GM19452 (cell line): ENCODE data around the gene UBE2O.

Experiments
- ATAC-seq: cut with Tn5 transposase; IDR thresholded peaks from one replicate; pipeline ENCODE4 v1.9.1; 2021; ENCODE audit not compliant: unreplicated experiment

The UBE2O gene

GRCh38 chr17:76442341-76443338 lies 10.3 kb downstream of the UBE2O start:
- ATAC-seq, result no peak

GRCh38 chr17:76441686-76442340 lies 11.1 kb downstream of the UBE2O start:
- ATAC-seq, result no peak

GRCh38 chr17:76440751-76441362 lies 12.1 kb downstream of the UBE2O start:
- ATAC-seq, result no peak

DNA sequence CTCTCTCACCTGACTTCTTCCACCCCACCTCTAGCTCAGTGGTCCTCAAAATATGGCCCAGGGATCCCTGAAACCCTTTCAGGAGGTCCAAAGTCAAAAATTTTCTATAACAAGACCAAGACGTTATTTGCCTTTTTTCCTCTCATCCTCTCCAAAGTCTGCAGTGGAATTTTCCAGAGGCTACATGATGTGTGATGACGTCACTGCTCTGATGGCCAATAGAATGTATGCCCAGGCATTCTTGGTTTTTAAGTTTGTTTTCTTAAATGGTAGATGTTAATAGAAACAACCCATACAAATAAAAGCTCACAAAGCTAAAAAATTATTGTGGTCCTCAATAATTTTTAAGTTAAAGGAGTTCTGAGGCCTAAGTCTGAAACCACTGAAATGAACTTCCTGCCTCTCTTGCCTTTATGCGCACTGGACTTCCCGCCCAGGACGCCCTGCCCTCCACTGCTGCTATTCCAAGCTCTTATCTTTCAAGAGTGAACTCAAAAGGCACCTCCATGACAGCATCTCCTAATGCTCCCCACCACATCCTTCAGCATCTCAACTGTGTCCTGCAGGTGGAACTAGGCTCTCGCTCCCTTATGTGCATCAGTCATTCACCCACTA lies 13.5 kb downstream of the UBE2O start:
- ATAC-seq, result no peak

GRCh38 chr17:76438906-76439305 lies 14.0 kb downstream of the UBE2O start:
- ATAC-seq, result no peak

- ATAC-seq, result no peak
These were observed 15.2 kb downstream of the UBE2O start for GRCh38 chr17:76437467-76438402.

- ATAC-seq, result no peak
These were observed 17.2 kb downstream of the UBE2O start for GRCh38 chr17:76435751-76436150.

GRCh38 chr17:76434870-76435269 lies 18.1 kb downstream of the UBE2O start:
- no peak for ATAC-seq

GRCh38 chr17:76433693-76434092 lies 19.3 kb downstream of the UBE2O start:
- ATAC-seq, result no peak

GRCh38 chr17:76432712-76433336 lies 20.1 kb downstream of the UBE2O start:
- no peak for ATAC-seq

GRCh38 chr17:76432004-76432403 lies 20.9 kb downstream of the UBE2O start:
- ATAC-seq, result no peak

GRCh38 chr17:76431509-76431908 lies 21.4 kb downstream of the UBE2O start:
- no peak for ATAC-seq

GRCh38 chr17:76428511-76428910 lies 24.4 kb downstream of the UBE2O start:
- ATAC-seq, result no peak

GRCh38 chr17:76427501-76428231 lies 25.3 kb downstream of the UBE2O start:
- ATAC-seq, result no peak

DNA sequence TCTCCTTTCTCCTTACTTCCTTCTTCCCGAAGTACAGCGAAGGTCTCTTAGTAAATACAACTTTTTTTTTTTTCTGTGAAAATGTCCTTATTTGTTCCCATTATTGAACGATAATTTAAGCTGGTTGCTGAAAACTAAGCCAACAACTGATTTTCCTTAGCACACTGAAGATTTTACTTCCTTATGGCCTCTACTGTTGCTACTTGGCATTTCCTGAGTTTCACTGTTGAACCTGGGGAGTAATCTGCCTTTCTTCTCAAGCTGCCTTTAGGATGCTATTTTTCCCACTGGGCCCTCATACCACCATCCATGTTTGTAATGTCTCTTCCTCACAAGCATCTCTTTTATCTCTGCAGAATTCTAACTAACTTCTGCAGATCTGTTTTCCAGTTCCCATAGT lies 26.1 kb downstream of the UBE2O start:
- ATAC-seq, result no peak

DNA sequence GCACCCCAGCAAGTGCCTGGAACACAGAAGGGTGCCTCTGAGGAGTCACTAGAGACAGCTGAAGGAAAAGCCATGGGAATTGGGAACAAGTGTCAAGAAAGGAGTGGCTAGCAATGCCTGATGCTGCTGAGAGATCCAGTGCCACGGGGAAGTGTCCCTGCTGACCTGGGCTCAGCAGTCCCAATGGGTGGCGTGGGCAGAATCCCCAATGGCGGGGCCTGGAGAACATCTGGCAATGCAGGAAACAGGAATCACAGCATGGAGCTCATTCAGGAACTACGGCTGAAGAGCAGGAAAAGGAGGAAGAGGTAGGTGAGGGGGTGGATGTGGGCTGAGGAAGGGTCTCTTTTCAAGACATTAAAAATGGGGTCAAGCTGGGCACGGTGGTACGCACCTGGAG lies 30.1 kb downstream of the UBE2O start:
- ATAC-seq, result no peak

DNA sequence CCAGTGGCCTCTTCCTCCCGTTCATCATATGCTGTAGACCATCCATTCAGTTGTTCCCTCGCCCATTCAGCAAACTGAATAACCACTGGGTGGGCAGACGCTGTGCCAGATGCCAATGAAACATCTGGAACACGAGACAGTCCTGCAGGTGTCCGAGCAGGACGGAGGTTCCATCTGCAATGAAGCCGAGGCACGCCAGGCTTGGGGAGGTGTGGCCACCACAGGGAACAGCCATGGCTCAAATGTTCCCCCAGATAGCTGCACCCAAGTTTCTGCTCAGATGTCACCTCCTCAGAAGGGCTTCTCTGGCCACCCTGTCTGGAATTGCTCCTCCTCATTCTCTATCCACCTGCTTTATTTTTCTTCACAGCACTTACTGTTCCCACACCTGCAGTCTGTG lies 30.5 kb downstream of the UBE2O start:
- no peak for ATAC-seq

DNA sequence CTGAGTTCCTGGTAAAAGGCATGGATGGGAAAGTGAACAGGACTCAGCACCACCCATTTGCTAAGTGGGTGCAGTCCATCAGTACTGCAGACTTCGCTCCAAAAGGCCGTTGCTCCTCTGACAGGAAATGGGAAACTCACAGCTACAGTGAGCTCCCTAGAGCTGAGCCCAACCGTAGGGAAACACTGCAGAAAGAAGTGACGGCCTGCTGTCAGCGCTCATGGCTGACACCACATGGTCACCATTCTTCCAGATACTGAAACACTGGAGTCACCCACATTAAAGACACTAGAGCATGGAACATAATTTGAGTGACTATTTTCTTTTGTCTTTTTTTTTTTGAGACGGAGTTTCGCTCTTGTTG lies 31.9 kb downstream of the UBE2O start:
- ATAC-seq, result no peak

- ATAC-seq, result no peak
These were observed 32.5 kb downstream of the UBE2O start for GRCh38 chr17:76420356-76421043.
